Measurements from ENCODE around the gene HCCS.

HCCS gene

GRCh38 chrX:11151799-11152559, 40.8 kb downstream of the HCCS start:
- no peak overlapping the region for H3K4me3 ChIP-seq (ENCODE audit: low read depth, low read length)
- no peak for TF ChIP-seq CTCF (IDR thresholded peaks at IDR 0.05; ENCODE audit: low read depth, low read length)

- no peak overlapping the region for H3K4me3 ChIP-seq (ENCODE audit: low read depth, low read length)
- TF ChIP-seq CTCF (IDR thresholded peaks at IDR 0.05; ENCODE audit: low read depth, low read length), result no peak
These were observed 48.0 kb downstream of the HCCS start for GRCh38 chrX:11159149-11159548.

DNA sequence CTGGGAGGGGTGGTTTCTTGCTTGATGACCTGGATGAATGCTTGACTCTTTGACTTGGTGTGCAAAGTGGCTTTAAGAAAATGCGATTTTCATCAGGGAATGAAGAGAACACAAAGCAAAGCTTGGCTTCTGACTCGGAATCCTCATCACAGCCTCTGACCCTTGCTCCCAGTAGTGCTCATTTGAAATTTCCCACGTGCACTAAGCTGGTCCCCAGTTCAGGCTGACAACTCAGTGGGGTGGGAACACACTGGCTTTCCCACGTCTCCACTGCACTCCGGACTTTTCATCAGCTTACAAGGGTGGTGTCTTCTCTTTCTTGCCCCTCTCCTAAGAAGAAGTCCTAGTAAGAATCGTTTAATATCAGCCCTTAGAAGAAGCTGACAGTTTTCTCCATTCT, 53.3 kb downstream of the HCCS start:
- no peak for TF ChIP-seq CTCF (IDR thresholded peaks at IDR 0.05; ENCODE audit: low read depth, low read length)
- no peak overlapping the region for H3K4me3 ChIP-seq (ENCODE audit: low read depth, low read length)

DNA sequence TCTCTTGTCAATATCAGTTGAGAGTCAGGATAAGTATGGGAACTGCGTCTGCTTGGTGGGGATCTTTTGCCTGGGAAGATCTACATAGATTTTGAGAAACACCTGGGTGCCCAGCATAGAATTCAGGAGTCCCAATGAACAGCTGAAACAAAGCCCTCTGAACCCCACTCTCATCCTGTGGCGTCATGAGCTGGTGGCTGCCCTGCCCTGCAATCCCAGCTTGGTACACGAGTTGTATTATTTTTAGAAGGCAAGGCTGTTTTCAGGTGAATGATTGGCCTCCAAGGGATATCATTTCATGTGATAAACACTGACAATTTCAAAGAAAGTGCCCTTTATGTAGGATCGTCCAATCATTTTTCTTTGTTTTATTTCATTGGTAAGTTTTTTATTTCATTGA, 60.8 kb downstream of the HCCS start:
- H3K4me3 ChIP-seq (ENCODE audit: low read depth, low read length), result no peak overlapping the region
- TF ChIP-seq CTCF (IDR thresholded peaks at IDR 0.05; ENCODE audit: low read depth, low read length), result no peak

GRCh38 chrX:11172415-11172814, 61.3 kb downstream of the HCCS start:
- no peak overlapping the region for H3K4me3 ChIP-seq (ENCODE audit: low read depth, low read length)
- no peak for TF ChIP-seq CTCF (IDR thresholded peaks at IDR 0.05; ENCODE audit: low read depth, low read length)
